Gastroesophageal sphincter (tissue), 4 donors: Measurements from ENCODE around the gene VPREB3. TPM values are rescaled to one million over a fixed set of nuclear protein-coding genes. Genes with fewer than 3 reads are reported as not detected.

Experiments
- ATAC-seq: fragments of 150-250 bp; one replicate; pipeline ENCODE4 v1.9.1; 2016; ENCODE audit warnings: mild to moderate bottlenecking, moderate library complexity
- H3K27ac ChIP-seq, 4 donors: fragments of 200-600 bp; sonication (generic) in 3 of 4; 1 replicate in 3 of 4; 2 replicates in 1 of 4; pipeline ENCODE4 v1.5.1; 2016 to 2019
- H3K27me3 ChIP-seq: fragments of 200-600 bp; sonication (generic); one replicate; pipeline ENCODE4 v1.5.1; 2019
- H3K36me3 ChIP-seq, 2 donors: fragments of 200-600 bp; sonication (generic); one replicate each; pipeline ENCODE4 v1.5.1; 2019; ENCODE audit warnings: control low read depth in 1 of 2
- H3K4me1 ChIP-seq, 3 donors: fragments of 200-600 bp; sonication (generic); 1 replicate in 2 of 3; 2 replicates in 1 of 3; pipeline ENCODE4 v1.5.1; 2016 to 2019; ENCODE audit warnings: control low read depth in 2 of 3
- H3K4me3 ChIP-seq, 2 donors: fragments of 200-600 bp; sonication (generic); one replicate each; pipeline ENCODE4 v1.5.1; 2019; ENCODE audit warnings: mild to moderate bottlenecking in 1 of 2, moderate library complexity in 1 of 2
- H3K9me3 ChIP-seq, 3 donors: fragments of 200-600 bp; sonication (generic); one replicate each; pipeline ENCODE4 v1.5.1; 2017 to 2019; ENCODE audit warnings: control low read depth in 2 of 3
- EP300 ChIP-seq: sonication (generic); formaldehyde crosslinking; IDR thresholded peaks from one replicate; pipeline ENCODE4 v1.6.1; 2017; ENCODE audit warnings: antibody characterized with exemption, mild to moderate bottlenecking
- POLR2A ChIP-seq, 2 donors: fragments of 450-650 bp; IDR thresholded peaks; one replicate each; pipeline ENCODE4 v1.6.1; 2017; ENCODE audit warnings: antibody characterized with exemption in 2 of 2, mild to moderate bottlenecking in 2 of 2, moderate library complexity in 1 of 2
- POLR2AphosphoS5 ChIP-seq: sonication (generic); formaldehyde crosslinking; IDR thresholded peaks from one replicate; pipeline ENCODE4 v1.6.1; 2017; ENCODE audit warnings: antibody characterized with exemption
- WGBS, 2 donors: methylation state at CpG; one replicate each; pipeline ENCODE4 v1.1.5; 2018; ENCODE audit warnings: low coverage in 1 of 2; 5-methylcytosine and 5-hydroxymethylcytosine counted together
- total RNA-seq, 4 donors: library from RNA; depleted of rRNA; stranded (reverse); fragments of >200 nt; gene quantifications; one replicate each; pipeline ENCODE4 v1.1.0, GENCODE V29; 2016
- TF ChIP-seq, protein P1 (sequence below), 4 experiments: fragments of 200-600 bp in 2 of 4; fragments of 450-650 bp in 2 of 4; sonication (generic) in 1 of 4; IDR thresholded peaks; one replicate each; pipeline ENCODE4 v1.5.1; 2017 to 2019; ENCODE audit warnings: antibody characterized with exemption in 4 of 4, mild to moderate bottlenecking in 2 of 4, moderate library complexity in 2 of 4

VPREB3 gene
- total RNA-seq, 4 donors from 2014 or later = 1.9 TPM; not detected in 3

DNA sequence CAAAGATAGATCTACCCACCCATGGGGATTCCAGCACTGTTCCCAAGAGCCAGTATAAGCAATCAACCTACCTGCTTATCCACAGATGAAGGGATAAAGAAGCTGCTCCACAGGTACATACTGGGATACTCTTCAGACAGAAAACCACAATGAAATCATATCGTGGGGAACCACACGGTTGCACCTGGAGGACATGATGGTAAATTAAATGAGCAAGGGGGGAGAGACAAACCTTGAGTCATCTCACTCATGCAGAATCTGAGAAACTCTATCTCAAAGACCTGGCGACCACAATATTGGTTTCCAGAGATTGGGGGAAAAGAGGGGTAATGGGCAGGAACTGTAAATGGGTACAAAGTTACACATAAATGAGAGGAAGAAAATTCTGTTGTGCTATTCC is 48.9 kb downstream of the VPREB3 start:
- Histone ChIP-seq H3K4me3 (no peak overlapping the region), H3K27ac (no peak overlapping the region), H3K27me3 (no peaks in the 10 kb centered on the region), H3K9me3 (no peaks in the 10 kb centered on the region), H3K4me1 (no peaks in the 10 kb centered on the region), H3K36me3 (peaks cover 0 to 99% of the 10 kb centered on the region in 2 donors)
- ATAC-seq = no peak
- 80 to 81% methylated on average over 3 of the region's 3 CpGs for WGBS, 2 donors
- no peak for TF ChIP-seq EP300
- TF ChIP-seq POLR2A (IDR thresholded peaks at IDR 0.05) = no peak
- TF ChIP-seq POLR2AphosphoS5 = no peak
- TF ChIP-seq, protein P1, sequence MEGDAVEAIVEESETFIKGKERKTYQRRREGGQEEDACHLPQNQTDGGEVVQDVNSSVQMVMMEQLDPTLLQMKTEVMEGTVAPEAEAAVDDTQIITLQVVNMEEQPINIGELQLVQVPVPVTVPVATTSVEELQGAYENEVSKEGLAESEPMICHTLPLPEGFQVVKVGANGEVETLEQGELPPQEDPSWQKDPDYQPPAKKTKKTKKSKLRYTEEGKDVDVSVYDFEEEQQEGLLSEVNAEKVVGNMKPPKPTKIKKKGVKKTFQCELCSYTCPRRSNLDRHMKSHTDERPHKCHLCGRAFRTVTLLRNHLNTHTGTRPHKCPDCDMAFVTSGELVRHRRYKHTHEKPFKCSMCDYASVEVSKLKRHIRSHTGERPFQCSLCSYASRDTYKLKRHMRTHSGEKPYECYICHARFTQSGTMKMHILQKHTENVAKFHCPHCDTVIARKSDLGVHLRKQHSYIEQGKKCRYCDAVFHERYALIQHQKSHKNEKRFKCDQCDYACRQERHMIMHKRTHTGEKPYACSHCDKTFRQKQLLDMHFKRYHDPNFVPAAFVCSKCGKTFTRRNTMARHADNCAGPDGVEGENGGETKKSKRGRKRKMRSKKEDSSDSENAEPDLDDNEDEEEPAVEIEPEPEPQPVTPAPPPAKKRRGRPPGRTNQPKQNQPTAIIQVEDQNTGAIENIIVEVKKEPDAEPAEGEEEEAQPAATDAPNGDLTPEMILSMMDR (IDR thresholded peaks at IDR 0.05) = no peak

DNA sequence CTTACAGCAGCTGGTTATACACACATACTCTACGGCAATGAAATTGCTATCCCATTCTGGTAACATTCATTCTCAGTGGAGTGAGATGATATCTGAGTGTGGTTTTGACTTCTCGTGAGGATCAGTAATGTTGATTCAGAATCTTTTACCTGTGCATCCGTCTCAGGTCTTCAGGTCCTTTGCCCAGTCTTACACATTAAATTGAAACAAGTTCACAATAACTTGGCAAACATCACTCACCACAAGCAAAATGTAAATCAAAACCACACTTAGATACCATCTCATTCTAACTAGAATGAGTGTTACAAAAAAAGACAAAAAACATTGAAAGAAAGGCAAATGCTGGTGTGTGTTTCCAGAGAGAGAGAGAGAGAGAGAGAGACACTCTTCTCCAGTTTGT is 49.4 kb downstream of the VPREB3 start:
- 86 to 97% methylated on average over 1 to 3 of the region's 3 CpGs for WGBS, 2 donors
- no peaks in the 10 kb centered on the region for H3K4me1 ChIP-seq
- no peak for ATAC-seq
- H3K36me3 ChIP-seq = peaks cover 0 to 99% of the 10 kb centered on the region in 2 donors
- H3K9me3 ChIP-seq = no peaks in the 10 kb centered on the region
- H3K27me3 ChIP-seq = no peaks in the 10 kb centered on the region
- H3K27ac ChIP-seq = no peak overlapping the region
- no peak overlapping the region for H3K4me3 ChIP-seq
- no peak for TF ChIP-seq EP300
- TF ChIP-seq, protein P1 (IDR thresholded peaks at IDR 0.05) = no peak
- TF ChIP-seq POLR2AphosphoS5 = no peak
- TF ChIP-seq POLR2A (IDR thresholded peaks at IDR 0.05) = no peak

GRCh38 chr22:23704062-23704461 is 50.2 kb downstream of the VPREB3 start:
- H3K27ac ChIP-seq = no peak overlapping the region
- TF ChIP-seq POLR2AphosphoS5 (no peak), EP300 (no peak), POLR2A (IDR thresholded peaks at IDR 0.05) (no peak)
- TF ChIP-seq, protein P1 (IDR thresholded peaks at IDR 0.05) = no peak
- H3K4me3 ChIP-seq = no peak overlapping the region
- 79 to 87% methylated on average over 4 to 5 of the region's 5 CpGs for WGBS, 2 donors
- no peaks in the 10 kb centered on the region for H3K4me1 ChIP-seq
- ATAC-seq = no peak
- no peaks in the 10 kb centered on the region for H3K27me3 ChIP-seq
- H3K36me3 ChIP-seq = peaks cover 0 to 97% of the 10 kb centered on the region in 2 donors
- H3K9me3 ChIP-seq = no peaks in the 10 kb centered on the region

Other genes starting within 250 kb of the VPREB3 start
- gene IGLL1, start 174.1 kb downstream of the VPREB3 start, total RNA-seq = not detected
- gene DRICH1, start 122.1 kb downstream of the VPREB3 start, total RNA-seq = 1 to 10 TPM in 1 of 4 donors, not detected in 3; 2.2 TPM
- gene RGL4, start 63.4 kb downstream of the VPREB3 start, total RNA-seq = under 1 TPM in 1 of 4 donors, not detected in 3; 0.27 TPM
- 1 to 10 TPM; 3.5 to 8.0 (median 5.5) TPM for gene ZNF70, start 3.3 kb downstream of the VPREB3 start, total RNA-seq
- under 1 TPM in 2 of 4 donors, not detected in 2; 0.54 to 0.81 TPM for gene C22orf15, start 8.6 kb upstream of the VPREB3 start, total RNA-seq
- gene CHCHD10, start 13.5 kb upstream of the VPREB3 start, total RNA-seq = 10 to 100 TPM in 3 of 4 donors, 1 to 10 TPM in 1; 2.0 to 40.6 (median 28.1) TPM
- 10 to 100 TPM in 2 of 4 donors, 1 to 10 TPM in 2; 2.3 to 11.0 (median 9.7) TPM for gene MMP11, start 18.4 kb upstream of the VPREB3 start, total RNA-seq
- gene SMARCB1, start 32.5 kb upstream of the VPREB3 start, total RNA-seq = 10 to 100 TPM; 27.9 to 58.8 (median 32.7) TPM
- gene DERL3, start 84.6 kb upstream of the VPREB3 start, total RNA-seq = 1 to 10 TPM in 1 of 4 donors, not detected in 3; 1.7 TPM
- 10 to 100 TPM in 3 of 4 donors, 1 to 10 TPM in 1; 7.3 to 39.8 (median 18.8) TPM for gene SLC2A11, start 103.5 kb upstream of the VPREB3 start, total RNA-seq
- gene MIF, start 140.0 kb upstream of the VPREB3 start, total RNA-seq = 100 to 1,000 TPM; 164 to 261 (median 237) TPM
- gene GSTT2B, start 206.8 kb upstream of the VPREB3 start, total RNA-seq = 10 to 100 TPM in 2 of 4 donors, not detected in 2; 10.8 to 12.3 TPM
- gene DDTL, start 212.5 kb upstream of the VPREB3 start, total RNA-seq = 1 to 10 TPM in 2 of 4 donors, not detected in 2; 2.2 to 3.4 TPM
- 100 to 1,000 TPM; 100 to 136 (median 123) TPM for gene DDT, start 220.0 kb upstream of the VPREB3 start, total RNA-seq
- 1 to 10 TPM in 1 of 4 donors, not detected in 3; 3.0 TPM for gene GSTT2, start 225.7 kb upstream of the VPREB3 start, total RNA-seq